Prostate gland (tissue), 2 donors: ENCODE measurements around the gene HNRNPAB. TPM values are rescaled to one million over a fixed set of nuclear protein-coding genes. Genes with fewer than 3 reads are reported as not detected.

Experiments used
- DNase-seq: peaks from one replicate; pipeline ENCODE4 v3.0.0-alpha.2; 2019; ENCODE audit warnings: low spot score
- H3K27ac ChIP-seq, 2 donors: fragments of 200-600 bp; sonication (generic); 2 replicates each; pipeline ENCODE4 v1.5.1; 2017 to 2019
- H3K27me3 ChIP-seq: fragments of 200-600 bp; sonication (generic); replicated peaks from 2 replicates; pipeline ENCODE4 v1.5.1; 2019; ENCODE audit not compliant: insufficient read depth
- H3K36me3 ChIP-seq, 2 donors: fragments of 200-600 bp; sonication (generic); 1 replicate in 1 of 2; 2 replicates in 1 of 2; pipeline versions ENCODE4 v1.5.1 to v1.8.1; 2017 to 2019
- H3K4me1 ChIP-seq: fragments of 200-600 bp; sonication (generic); replicated peaks from 2 replicates; pipeline ENCODE4 v1.5.1; 2019
- H3K4me3 ChIP-seq, 2 donors: fragments of 200-600 bp; sonication (generic); 2 replicates each; pipeline ENCODE4 v1.5.1; 2017 to 2019
- H3K9me3 ChIP-seq: fragments of 200-600 bp; sonication (generic); 2 replicates; pipeline ENCODE4 v1.5.1; 2017
- POLR2A ChIP-seq: fragments of 450-650 bp; IDR thresholded peaks from one replicate; pipeline ENCODE4 v1.6.1; 2016; ENCODE audit warnings: antibody characterized with exemption, mild to moderate bottlenecking
- POLR2AphosphoS5 ChIP-seq: sonication (generic); formaldehyde crosslinking; IDR thresholded peaks from one replicate; pipeline ENCODE4 v1.6.1; 2017; ENCODE audit warnings: antibody characterized with exemption
- WGBS: methylation state at CpG from one replicate; pipeline ENCODE4 v1.1.5; 2018; 5-methylcytosine and 5-hydroxymethylcytosine counted together
- intact Hi-C: fragments of 100-400 bp; cut with DNase I; formaldehyde crosslinking; loops from one replicate; pipeline ENCODE4 v1.14.2; 2022
- total RNA-seq, 2 donors: library from RNA; depleted of rRNA; stranded (reverse); fragments of >200 nt; gene quantifications; one replicate each; pipeline ENCODE4 v1.1.0, GENCODE V29; 2016
- TF ChIP-seq, protein P1 (sequence below), 4 experiments: fragments of 200-600 bp in 2 of 4; fragments of 450-650 bp in 2 of 4; sonication (generic) in 2 of 4; IDR thresholded peaks; 1 replicate in 3 of 4; 2 replicates in 1 of 4; pipeline ENCODE4 v1.5.1; 2016 to 2019; ENCODE audit warnings: antibody characterized with exemption in 4 of 4, mild to moderate bottlenecking in 2 of 4, moderate library complexity in 2 of 4

HNRNPAB gene
- total RNA-seq, 2 donors from 2014 or later: 73.1 to 104 TPM

DNA sequence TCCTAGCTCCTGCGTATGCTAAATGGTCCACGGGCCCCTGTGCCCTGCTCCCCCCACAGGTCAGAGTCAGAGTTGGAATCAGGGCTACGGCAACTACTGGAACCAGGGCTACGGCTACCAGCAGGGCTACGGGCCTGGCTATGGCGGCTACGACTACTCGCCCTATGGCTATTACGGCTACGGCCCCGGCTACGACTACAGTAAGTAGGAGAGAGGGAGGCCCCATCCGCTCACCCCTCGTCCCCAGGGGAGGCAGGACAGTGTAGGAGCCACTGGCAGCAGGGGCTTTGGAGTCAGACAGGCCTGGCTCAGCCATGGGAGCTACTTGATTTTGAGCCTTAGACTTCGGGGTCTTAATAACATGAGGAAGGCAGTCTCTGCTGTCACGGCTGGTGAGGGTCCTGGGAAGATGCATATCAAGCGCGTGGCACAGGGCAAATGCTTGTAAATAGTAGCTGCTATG is 5.8 kb downstream of the HNRNPAB start:
- peaks cover 32 to 33% of the 10 kb centered on the region in 2 donors for H3K36me3 ChIP-seq
- WGBS: 87% methylated on average over 18 of the region's 18 CpGs

DNA sequence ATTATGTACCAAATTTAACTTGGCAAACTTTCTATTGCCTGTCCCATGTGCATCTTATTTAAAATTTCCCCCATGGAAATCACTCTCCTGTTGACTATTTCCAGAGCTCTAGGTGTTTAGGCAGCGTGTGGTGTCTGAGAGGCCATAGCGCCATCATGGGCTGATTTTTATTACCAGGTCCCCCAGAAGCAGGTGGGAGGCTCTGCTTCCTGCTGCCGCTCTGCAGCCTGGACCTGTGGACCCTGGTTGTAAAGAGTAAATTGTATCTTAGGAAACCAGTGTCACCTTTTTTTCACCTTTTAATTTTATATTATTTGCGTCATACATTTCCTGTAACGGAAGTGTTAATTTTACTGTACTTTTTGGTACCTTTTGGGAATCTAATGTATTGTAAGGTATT is 6.4 kb downstream of the HNRNPAB start:
- Histone ChIP-seq H3K27me3 (no peaks in the 10 kb centered on the region), H3K9me3 (no peaks in the 10 kb centered on the region), H3K27ac (no peak overlapping the region), H3K4me3 (no peak overlapping the region), H3K36me3 (peaks cover 32 to 33% of the 10 kb centered on the region in 2 donors), H3K4me1 (peaks cover 13% of the 10 kb centered on the region)
- DNase-seq: no peak
- intact Hi-C loops: no loop called here
- TF ChIP-seq POLR2AphosphoS5: no peak
- TF ChIP-seq, protein P1, sequence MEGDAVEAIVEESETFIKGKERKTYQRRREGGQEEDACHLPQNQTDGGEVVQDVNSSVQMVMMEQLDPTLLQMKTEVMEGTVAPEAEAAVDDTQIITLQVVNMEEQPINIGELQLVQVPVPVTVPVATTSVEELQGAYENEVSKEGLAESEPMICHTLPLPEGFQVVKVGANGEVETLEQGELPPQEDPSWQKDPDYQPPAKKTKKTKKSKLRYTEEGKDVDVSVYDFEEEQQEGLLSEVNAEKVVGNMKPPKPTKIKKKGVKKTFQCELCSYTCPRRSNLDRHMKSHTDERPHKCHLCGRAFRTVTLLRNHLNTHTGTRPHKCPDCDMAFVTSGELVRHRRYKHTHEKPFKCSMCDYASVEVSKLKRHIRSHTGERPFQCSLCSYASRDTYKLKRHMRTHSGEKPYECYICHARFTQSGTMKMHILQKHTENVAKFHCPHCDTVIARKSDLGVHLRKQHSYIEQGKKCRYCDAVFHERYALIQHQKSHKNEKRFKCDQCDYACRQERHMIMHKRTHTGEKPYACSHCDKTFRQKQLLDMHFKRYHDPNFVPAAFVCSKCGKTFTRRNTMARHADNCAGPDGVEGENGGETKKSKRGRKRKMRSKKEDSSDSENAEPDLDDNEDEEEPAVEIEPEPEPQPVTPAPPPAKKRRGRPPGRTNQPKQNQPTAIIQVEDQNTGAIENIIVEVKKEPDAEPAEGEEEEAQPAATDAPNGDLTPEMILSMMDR (IDR thresholded peaks at IDR 0.05): no peak
- WGBS: 85% methylated on average over 5 of the region's 5 CpGs

More for the DNA sequence above, 5.8 kb downstream of the HNRNPAB start:
- no peak overlapping the region for H3K4me3 ChIP-seq
- intact Hi-C loops: no loop called here
- TF ChIP-seq POLR2A (no peak), POLR2AphosphoS5 (no peak)
- TF ChIP-seq, protein P1 (IDR thresholded peaks at IDR 0.05): no peak
- no peaks in the 10 kb centered on the region for H3K9me3 ChIP-seq
- H3K27me3 ChIP-seq: no peaks in the 10 kb centered on the region
- H3K27ac ChIP-seq: no peak overlapping the region
- DNase-seq: no peak
- H3K4me1 ChIP-seq: peaks cover 13% of the 10 kb centered on the region

- no peak for TF ChIP-seq POLR2A
- TF ChIP-seq POLR2AphosphoS5: no peak
- TF ChIP-seq, protein P1 (IDR thresholded peaks at IDR 0.05): no peak
- H3K27ac ChIP-seq: no peak overlapping the region
- peaks cover 32 to 33% of the 10 kb centered on the region in 2 donors for H3K36me3 ChIP-seq
- intact Hi-C loops: no loop called here
- no peak for DNase-seq
- H3K9me3 ChIP-seq: no peaks in the 10 kb centered on the region
- peaks cover 7% of the 10 kb centered on the region for H3K4me1 ChIP-seq
- no peak overlapping the region for H3K4me3 ChIP-seq
- WGBS: 65% methylated on average over 8 of the region's 8 CpGs
- no peaks in the 10 kb centered on the region for H3K27me3 ChIP-seq
These were observed 7.0 kb downstream of the HNRNPAB start for GRCh38 chr5:178211095-178212048.

DNA sequence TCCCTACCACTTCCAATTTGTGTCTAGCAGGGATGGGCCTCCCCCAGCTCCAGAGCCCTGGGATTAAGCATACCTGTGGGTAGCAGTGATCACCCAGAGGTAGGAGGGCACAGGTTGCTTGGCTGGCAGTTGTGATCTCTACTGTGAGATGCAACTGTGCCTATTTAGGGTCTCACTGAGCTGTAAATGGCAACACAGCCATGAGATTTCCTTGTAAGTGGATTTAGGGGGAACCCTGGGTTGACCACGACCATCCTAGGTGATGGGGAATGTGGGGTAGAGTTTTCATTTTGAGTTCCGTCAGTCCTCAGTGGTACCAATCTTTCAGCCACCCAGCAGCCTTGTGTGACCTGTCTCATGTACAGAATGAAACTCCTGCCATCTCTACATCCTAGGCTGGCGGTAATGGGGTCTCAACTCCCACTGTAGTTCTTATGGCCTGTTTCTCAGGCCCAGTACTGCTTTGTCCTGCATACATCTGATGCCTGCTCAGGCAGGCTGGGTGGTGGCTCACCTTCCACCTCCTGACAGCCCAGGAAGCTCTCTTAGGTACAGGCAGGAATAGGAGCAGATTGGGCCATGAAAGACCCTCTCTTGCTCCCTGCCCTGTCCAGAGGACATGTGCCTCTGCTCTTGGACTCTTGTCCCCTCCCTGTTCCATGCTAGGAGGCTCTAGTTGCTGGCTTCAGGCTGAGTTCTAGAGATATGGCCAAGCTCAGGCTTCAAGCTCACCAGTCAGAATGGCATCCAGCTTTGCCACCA is 8.1 kb downstream of the HNRNPAB start:
- H3K27ac ChIP-seq: no peak overlapping the region
- 86% methylated on average over 3 of the region's 3 CpGs for WGBS
- TF ChIP-seq, protein P1 (IDR thresholded peaks at IDR 0.05): no peak
- TF ChIP-seq POLR2A (no peak), POLR2AphosphoS5 (no peak)
- no peaks in the 10 kb centered on the region for H3K4me1 ChIP-seq
- intact Hi-C loops: no loop called here
- H3K9me3 ChIP-seq: no peaks in the 10 kb centered on the region
- no peak overlapping the region for H3K4me3 ChIP-seq
- peaks cover 32 to 33% of the 10 kb centered on the region in 2 donors for H3K36me3 ChIP-seq
- DNase-seq: no peak
- no peaks in the 10 kb centered on the region for H3K27me3 ChIP-seq
